Cortex of kidney (tissue), 1 donor: ENCODE results near the gene NPR1.
"Not testable (repeated sequence)": the region's sequence is repeated elsewhere in the genome, so short reads cannot be mapped to it uniquely, and the experiment has no call there.

Source experiments
- DNase-seq: peaks from one replicate; lab custom pipeline; 2025; lab: John Stamatoyannopoulos, UW

The NPR1 gene

GRCh38 chr1:153682730-153683129 lies 4.2 kb downstream of the NPR1 start:
- DNase-seq: no peak

DNA sequence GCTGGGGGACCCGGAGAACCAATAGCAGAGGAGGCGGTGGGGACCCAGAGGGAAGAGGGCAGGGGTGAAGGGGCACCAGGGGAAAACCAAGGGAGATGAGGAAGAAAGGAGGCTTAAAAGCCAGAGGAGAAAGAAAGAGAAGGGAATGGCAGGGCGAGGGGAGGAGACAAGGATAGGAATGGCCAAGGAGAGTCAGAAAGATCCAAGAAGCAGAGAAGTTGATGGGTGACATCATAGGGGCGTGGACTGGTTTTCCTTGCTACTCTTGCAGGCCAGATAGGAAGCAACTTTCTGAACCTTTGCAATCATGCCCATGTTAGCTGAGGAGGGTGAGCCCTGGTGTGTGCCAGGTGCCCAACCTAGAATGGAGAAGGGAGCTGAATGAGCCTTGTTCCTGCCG lies 5.4 kb downstream of the NPR1 start:
- no peak for DNase-seq

DNA sequence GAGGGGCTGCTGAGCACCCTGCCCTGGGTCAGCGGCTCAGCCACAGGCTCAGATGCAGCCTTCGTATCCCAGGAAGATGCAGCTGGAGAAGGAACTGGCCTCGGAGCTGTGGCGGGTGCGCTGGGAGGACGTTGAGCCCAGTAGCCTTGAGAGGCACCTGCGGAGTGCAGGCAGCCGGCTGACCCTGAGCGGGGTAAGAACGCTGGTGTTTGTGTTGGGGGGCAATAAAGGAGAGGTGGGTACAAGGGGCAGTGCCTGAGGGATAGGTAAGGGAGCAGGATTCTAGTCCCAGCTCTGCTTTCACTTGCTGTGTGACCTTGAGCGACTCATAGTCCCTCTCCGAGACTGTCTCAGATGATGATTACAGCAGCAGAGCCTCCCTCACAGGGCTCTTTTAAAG lies 6.4 kb downstream of the NPR1 start:
- DNase-seq: no peak

GRCh38 chr1:153685544-153686340 lies 7.3 kb downstream of the NPR1 start:
- no peak for DNase-seq

DNA sequence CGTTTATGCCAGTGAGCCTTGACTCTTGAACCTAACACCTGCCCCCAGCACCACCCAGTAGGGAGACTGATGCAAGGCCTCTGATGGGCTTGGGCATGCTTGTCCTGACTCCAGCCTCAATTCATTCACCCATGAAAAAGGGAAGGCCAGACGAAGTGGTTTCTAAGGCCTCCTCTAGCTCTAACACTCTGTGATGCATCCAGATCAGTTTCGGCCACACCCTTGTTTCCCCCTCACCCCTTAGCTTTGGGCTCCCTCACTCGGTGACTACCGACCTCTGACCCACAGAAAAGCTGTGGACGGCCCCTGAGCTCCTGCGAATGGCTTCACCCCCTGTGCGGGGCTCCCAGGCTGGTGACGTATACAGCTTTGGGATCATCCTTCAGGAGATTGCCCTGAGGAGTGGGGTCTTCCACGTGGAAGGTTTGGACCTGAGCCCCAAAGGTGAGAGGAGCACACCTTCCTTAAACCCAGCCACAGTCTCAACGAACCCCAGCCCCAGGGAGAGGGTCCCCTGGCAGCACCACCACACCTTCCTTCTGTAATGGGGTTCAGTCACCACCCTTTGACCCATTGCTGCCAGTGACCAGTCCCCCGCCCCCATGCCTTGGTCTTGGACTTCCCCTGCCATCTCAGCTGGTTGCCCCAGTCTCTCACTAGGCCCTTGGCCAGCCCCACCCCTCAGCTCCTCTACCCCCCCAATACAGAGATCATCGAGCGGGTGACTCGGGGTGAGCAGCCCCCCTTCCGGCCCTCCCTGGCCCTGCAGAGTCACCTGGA lies 9.0 kb downstream of the NPR1 start:
- no peak for DNase-seq

- DNase-seq: no peak
Observed at GRCh38 chr1:153688276-153688675, 9.8 kb downstream of the NPR1 start.

DNA sequence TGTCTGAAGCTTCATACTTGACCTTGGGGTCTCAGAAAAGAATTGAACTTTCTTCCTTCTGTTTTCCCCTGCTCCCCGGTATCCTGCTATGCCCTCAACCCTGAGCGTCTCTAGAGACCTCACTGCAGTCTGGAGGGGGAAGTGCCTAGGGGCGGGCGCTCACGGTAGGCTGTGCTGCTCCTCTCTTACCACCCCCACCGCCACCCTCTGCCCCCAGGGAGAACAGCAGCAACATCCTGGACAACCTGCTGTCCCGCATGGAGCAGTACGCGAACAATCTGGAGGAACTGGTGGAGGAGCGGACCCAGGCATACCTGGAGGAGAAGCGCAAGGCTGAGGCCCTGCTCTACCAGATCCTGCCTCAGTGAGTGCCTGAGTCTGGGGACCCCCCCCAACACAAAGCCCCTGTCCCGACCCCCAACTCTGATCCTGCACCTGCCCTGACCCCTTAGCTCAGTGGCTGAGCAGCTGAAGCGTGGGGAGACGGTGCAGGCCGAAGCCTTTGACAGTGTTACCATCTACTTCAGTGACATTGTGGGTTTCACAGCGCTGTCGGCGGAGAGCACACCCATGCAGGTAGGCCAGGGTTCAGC lies 10.3 kb downstream of the NPR1 start:
- no peak for DNase-seq

DNA sequence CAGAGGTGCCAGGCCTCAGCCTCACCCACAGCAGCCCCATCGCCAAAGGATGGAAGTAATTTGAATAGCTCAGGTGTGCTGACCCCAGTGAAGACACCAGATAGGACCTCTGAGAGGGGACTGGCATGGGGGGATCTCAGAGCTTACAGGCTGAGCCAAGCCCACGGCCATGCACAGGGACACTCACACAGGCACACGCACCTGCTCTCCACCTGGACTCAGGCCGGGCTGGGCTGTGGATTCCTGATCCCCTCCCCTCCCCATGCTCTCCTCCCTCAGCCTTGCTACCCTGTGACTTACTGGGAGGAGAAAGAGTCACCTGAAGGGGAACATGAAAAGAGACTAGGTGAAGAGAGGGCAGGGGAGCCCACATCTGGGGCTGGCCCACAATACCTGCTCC lies 15.0 kb downstream of the NPR1 start:
- DNase-seq: no peak

GRCh38 chr1:153696741-153697140 lies 18.3 kb downstream of the NPR1 start:
- no peak for DNase-seq

- DNase-seq: no peak
Observed at GRCh38 chr1:153697191-153698019, 18.9 kb downstream of the NPR1 start.

GRCh38 chr1:153698020-153698922 lies 19.8 kb downstream of the NPR1 start:
- DNase-seq: no peak

GRCh38 chr1:153698923-153699714 lies 20.6 kb downstream of the NPR1 start:
- DNase-seq: no peak

DNA sequence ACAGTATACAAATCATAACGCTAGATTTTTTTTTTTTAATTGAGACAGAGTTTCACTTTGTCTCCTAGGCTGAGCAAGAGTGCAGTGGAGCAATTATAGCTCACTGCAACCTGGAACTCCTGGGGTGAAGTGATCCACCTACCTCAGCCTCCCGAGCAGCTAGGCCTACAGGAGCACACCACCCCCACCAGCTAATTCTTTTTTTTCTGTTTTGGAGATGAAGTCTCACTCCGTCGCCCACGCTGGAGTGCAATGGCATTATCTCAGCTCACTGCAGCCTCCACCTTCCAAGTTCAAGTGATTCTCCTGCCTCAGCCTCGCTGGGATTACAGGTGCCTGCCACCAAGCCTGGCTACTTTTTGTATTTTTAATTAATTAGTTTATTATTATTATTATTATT lies 21.3 kb downstream of the NPR1 start:
- no peak for DNase-seq

DNA sequence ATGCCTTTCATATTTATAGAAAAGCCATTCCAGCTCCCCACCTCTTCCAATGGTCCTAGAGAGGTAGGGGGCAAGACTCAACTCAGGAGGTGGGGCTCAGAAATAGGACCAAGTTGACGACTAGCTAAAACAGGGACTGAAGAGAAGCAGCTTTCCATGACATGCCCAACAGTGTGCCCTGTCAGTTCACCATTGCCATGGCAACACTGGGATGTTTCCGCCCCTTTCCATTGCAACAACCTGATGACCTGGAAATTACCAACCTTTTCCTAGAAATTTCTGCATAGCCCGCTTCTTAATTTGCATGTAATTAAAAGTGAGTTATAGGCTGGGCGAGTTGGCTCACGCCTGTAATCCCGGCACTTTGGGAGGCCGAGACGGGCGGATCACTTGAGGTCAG lies 27.0 kb downstream of the NPR1 start:
- DNase-seq: no peak

DNA sequence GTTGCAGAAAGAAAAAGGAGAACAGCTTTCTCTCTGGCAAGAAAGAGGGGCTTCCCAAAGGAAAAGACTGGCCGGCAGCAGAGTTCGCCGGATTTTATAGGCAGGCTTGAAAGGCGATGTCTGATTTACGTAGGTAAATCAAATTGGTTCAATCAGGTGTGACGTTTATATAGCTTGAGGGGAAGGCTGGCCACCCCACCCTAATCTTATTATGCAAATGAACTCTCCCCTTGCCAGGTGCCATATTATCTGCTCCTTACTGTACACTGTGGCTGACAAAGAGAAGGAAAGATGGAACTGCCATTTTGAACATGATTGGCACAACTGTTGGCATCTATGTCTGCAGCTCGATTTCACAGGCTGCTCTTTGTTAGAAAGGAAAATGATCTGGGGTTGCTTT lies 32.5 kb downstream of the NPR1 start:
- DNase-seq: no peak

- DNase-seq: not testable (repeated sequence)
Observed at GRCh38 chr1:153716211-153716610, 37.7 kb downstream of the NPR1 start.

DNA sequence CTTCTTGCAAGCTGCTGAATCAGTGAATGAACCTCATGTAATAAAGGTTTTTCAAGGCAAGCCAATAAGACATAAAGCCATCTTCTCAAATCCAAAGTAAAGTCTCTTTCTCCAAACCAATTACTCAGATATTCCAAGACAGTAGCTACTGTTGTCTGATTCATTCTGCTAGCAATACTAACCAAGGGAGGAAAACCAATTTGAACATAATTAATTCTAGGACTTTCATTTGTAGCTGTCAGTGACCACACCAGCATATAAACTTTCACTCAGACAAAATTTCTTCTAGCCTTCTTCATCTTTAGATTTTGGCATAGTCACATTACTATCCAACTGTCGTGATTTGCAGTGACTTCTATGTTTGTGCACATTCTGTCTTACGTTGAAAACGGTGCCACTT lies 38.8 kb downstream of the NPR1 start:
- DNase-seq: no peak

DNA sequence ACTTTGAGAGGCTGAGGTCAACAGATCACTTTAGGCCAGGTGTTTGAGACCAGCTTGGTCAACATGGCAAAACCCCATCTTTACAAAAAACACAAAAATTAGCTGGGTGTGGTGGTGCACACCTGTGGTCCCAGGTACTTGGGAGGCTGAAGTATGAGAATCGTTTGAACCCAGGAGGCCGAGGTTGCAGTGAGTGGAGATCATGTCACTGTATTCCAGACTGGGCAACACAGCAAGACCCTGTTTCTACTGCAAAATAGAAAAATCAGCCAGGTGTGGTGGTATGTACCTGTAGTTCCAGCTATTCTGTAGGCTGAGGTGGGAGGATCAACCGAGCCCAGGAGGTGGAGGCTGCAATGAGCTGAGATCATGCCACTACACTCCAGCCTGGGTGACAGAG lies 45.2 kb downstream of the NPR1 start:
- no peak for DNase-seq

DNA sequence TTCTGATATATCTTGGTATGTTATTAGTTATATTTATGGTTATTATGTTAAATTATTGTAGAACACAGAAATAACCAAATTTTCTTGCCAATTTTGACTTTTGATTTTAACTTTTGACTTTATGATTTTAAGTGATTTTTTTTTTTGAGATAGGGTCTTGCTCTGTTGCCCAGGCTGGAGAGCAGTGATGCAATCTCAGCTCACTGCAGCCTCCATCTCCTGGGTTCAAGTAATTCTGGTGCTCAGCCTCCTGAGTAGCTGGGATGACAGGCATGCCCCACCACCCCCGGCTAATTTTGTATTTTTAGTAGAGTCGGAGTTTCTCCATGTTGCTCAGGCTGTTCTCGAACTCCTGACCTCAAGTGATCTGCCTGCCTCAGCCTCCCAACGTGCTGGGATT lies 46.1 kb downstream of the NPR1 start:
- not testable (repeated sequence) for DNase-seq
